SK-N-SH (cell line): ENCODE measurements around the gene TRIP4.

ENCODE experiments used
- CHD2 ChIP-seq: fragments of 150-350 bp; IDR thresholded peaks from 2 replicates; pipeline ENCODE4 v1.6.1; 2018; ENCODE audit warnings: low read length; ENCODE audit not compliant: partially characterized antibody
- CTCF ChIP-seq: fragments of 200-600 bp; sonication (generic); IDR thresholded peaks from 2 replicates; pipeline ENCODE4 v1.6.1; 2017; ENCODE audit warnings: antibody characterized with exemption, mild to moderate bottlenecking, moderate library complexity
- EP300 ChIP-seq, 2 experiments: IDR thresholded peaks; 2 replicates each; pipeline versions ENCODE4 v1.4.0 to v1.6.1; 2012; ENCODE audit warnings: borderline replicate concordance in 1 of 2, low read depth in 1 of 2, low read length in 1 of 2
- GABPA ChIP-seq: IDR thresholded peaks from 2 replicates; pipeline ENCODE4 v1.4.0; 2012; ENCODE audit warnings: low read depth, mild to moderate bottlenecking
- GATA2 ChIP-seq: sonication (generic); formaldehyde crosslinking; IDR thresholded peaks from 2 replicates; pipeline ENCODE4 v1.5.0; 2020; ENCODE audit warnings: mild to moderate bottlenecking, missing genetic modification reagents
- JUND ChIP-seq: IDR thresholded peaks from 2 replicates; pipeline ENCODE4 v1.4.0; 2012
- RFX5 ChIP-seq: IDR thresholded peaks from 2 replicates; pipeline ENCODE4 v1.6.1; 2012; ENCODE audit warnings: mild to moderate bottlenecking, improper control_type of control experiment, low read length
- SIN3A ChIP-seq: IDR thresholded peaks from 2 replicates; pipeline ENCODE4 v1.6.1; 2012; ENCODE audit warnings: low read depth, mild to moderate bottlenecking, low read length, moderate library complexity, borderline replicate concordance
- SMC3 ChIP-seq: IDR thresholded peaks from 2 replicates; pipeline ENCODE4 v1.6.1; 2012; ENCODE audit warnings: low read depth, low read length, improper control_type of control experiment
- TAF1 ChIP-seq: IDR thresholded peaks from 2 replicates; pipeline ENCODE4 v1.6.1; 2012; ENCODE audit warnings: low read depth, mild to moderate bottlenecking, low read length, moderate library complexity, borderline replicate concordance
- TF ChIP-seq, protein P1 (sequence below): IDR thresholded peaks from 2 replicates; pipeline ENCODE4 v1.4.0; 2012; ENCODE audit warnings: low read depth
- TF ChIP-seq, protein P2 (sequence below): fragments of 150-350 bp; IDR thresholded peaks from 2 replicates; pipeline ENCODE4 v1.6.1; 2017; ENCODE audit warnings: antibody characterized with exemption, low read length, low read depth, borderline replicate concordance
- TF ChIP-seq, protein P3 (sequence below): IDR thresholded peaks from 2 replicates; pipeline ENCODE4; 2012

DNA sequence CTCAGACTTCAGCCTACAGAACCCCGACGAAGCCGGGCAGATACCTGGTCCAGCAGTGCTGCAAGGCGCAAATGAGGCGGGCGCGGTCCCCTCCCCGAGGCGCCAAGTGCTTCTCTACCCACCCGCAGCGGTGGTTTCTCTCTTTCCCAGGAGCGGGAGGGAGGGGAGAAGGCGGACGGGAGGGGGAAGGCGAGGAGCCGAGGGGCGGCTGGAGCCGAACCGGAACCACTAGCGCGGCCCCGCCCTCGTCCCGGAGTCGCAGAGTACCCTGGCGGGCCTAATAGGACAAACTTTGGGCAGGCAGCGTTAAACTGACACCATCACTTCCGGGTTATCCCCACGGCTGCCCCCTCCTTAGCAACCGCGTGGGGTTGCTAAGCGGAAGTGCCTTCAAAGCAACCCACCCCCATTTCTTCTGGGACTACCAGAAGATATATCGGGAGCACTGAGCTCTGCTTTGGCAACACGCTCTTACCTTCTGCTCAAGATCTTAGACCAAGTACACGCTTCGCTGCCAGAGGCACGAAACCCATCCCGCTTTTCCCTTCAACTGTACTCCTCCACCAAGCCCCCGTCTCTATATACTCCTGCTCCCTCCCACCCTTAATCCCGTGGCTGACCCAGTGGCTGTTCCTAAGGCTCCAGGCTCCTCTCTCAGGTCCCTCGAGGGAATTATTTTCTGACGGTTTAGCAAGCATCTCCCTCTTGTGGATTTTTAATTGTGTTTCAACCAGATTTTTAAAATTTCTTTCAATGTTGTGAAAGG, 31.5 kb upstream of the TRIP4 start, which contains the start of gene CSNK1G1:
- TF ChIP-seq CTCF (peak; percentile 68), RFX5 (no peak), CHD2 (peak; percentile 94), JUND (no peak), SMC3 (peak; percentile 75), TAF1 (peak; percentile 64; the same call in 1 of the 2 replicates), SIN3A (peak; percentile 80; the same call in 1 of the 2 replicates), GATA2 (no peak), GABPA (peak; percentile 94), EP300 (IDR thresholded peaks at IDR 0.05; ENCODE audit: borderline replicate concordance in 1 of 2, low read depth in 1 of 2, low read length in 1 of 2) (no peak)
- TF ChIP-seq, protein P1, sequence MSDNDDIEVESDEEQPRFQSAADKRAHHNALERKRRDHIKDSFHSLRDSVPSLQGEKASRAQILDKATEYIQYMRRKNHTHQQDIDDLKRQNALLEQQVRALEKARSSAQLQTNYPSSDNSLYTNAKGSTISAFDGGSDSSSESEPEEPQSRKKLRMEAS = peak; percentile 5; the same call in 1 of the 2 replicates
- TF ChIP-seq, protein P2, sequence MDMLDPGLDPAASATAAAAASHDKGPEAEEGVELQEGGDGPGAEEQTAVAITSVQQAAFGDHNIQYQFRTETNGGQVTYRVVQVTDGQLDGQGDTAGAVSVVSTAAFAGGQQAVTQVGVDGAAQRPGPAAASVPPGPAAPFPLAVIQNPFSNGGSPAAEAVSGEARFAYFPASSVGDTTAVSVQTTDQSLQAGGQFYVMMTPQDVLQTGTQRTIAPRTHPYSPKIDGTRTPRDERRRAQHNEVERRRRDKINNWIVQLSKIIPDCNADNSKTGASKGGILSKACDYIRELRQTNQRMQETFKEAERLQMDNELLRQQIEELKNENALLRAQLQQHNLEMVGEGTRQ = no peak
- TF ChIP-seq, protein P3, sequence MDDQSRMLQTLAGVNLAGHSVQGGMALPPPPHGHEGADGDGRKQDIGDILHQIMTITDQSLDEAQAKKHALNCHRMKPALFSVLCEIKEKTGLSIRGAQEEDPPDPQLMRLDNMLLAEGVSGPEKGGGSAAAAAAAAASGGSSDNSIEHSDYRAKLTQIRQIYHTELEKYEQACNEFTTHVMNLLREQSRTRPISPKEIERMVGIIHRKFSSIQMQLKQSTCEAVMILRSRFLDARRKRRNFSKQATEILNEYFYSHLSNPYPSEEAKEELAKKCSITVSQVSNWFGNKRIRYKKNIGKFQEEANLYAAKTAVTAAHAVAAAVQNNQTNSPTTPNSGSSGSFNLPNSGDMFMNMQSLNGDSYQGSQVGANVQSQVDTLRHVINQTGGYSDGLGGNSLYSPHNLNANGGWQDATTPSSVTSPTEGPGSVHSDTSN = no peak
